Psoas muscle (tissue), 8 donors: ENCODE results near the gene CDC42BPG. TPM values are rescaled to one million over a fixed set of nuclear protein-coding genes. Genes with fewer than 3 reads are reported as not detected.

Experiments used
- ATAC-seq, 4 donors: fragments of 200-7000 bp; cut with Tn5 transposase; one replicate each; pipeline ENCODE4 v1.9.1; 2020; ENCODE audit warnings: moderate library complexity in 3 of 4, mild to moderate bottlenecking in 2 of 4
- DNase-seq, 2 donors: peaks; one replicate each; pipeline ENCODE4 v3.0.0-alpha.2; 2020
- H3K27ac ChIP-seq: fragments of 200-600 bp; one replicate; pipeline ENCODE4 v1.8.0; 2022
- H3K27me3 ChIP-seq, 3 donors: fragments of 200-600 bp in 1 of 3; one replicate each; pipeline versions ENCODE4 v1.6.1 to v1.8.0; 2013 to 2022; ENCODE audit warnings: low read length in 2 of 3, mild to moderate bottlenecking in 2 of 3, moderate library complexity in 1 of 3; ENCODE audit not compliant: insufficient read depth in 3 of 3
- H3K36me3 ChIP-seq, 2 donors: fragments of 200-600 bp in 1 of 2; one replicate each; pipeline versions ENCODE4 v1.6.1 to v1.8.0; 2013 to 2022; ENCODE audit warnings: low read depth in 1 of 2, mild to moderate bottlenecking in 1 of 2, moderate library complexity in 1 of 2; ENCODE audit not compliant: insufficient read depth in 1 of 2
- H3K4me1 ChIP-seq: fragments of 200-600 bp; one replicate; pipeline ENCODE4 v1.8.0; 2022
- H3K4me3 ChIP-seq: fragments of 200-600 bp; one replicate; pipeline ENCODE4 v1.8.0; 2022; ENCODE audit warnings: mild to moderate bottlenecking
- H3K9me3 ChIP-seq: fragments of 200-600 bp; one replicate; pipeline ENCODE4 v1.8.0; 2022
- CTCF ChIP-seq: fragments of 200-600 bp; IDR thresholded peaks from one replicate; pipeline ENCODE4 v1.8.0; 2022; ENCODE audit warnings: antibody characterized with exemption
- WGBS, 3 donors: extraction: QIAGEN DNeasy Blood & Tissue Kit; methylation state at CpG; one replicate each; pipeline versions ENCODE4 v1.1.6 to v1.1.7; 2013; 5-methylcytosine and 5-hydroxymethylcytosine counted together
- intact Hi-C, 2 donors: fragments of 100-400 bp; cut with DNase I; formaldehyde crosslinking; loops; one replicate each; pipeline versions ENCODE4 v1.11.0 to v1.14.2; 2022
- polyA plus RNA-seq, 3 donors: library from polyadenylated mRNA; stranded (reverse); fragments of 200-250 nt; gene quantifications; one replicate each; pipeline ENCODE4 v1.2.3, GENCODE V29; 2013
- total RNA-seq, 4 donors: library from RNA; stranded (reverse); fragmentation: NEBNext Ultra II Directional in 2 of 4; extraction: Animal tissue kit (Norgen Biotek cat#: 25700) in 2 of 4; gene quantifications; one replicate each; pipeline versions ENCODE4 v1.2.1 to v1.2.4, GENCODE V29; 2021 to 2023
- donor health status: healthy with polysubstance abuse.
- donor health status: DM: no; HTN: no; CAD: no; lungs with moderate emphysema.
- donor health status: Bipolar disorder and iron deficiency.
- donor health status: healthy.
- donor health status: DM: yes; HTN: yes; CAD: no.
- donor health status: DM: no; HTN: no; CAD: no.
- donor health status: DM: no; HTN: no; CAD: no.
- donor health status: DM: yes; HTN: yes; CAD: no.

The CDC42BPG gene
- total and polyA plus RNA-seq, 7 donors = 0.04 to 2.2 (median 0.06) TPM; not detected in 1

DNA sequence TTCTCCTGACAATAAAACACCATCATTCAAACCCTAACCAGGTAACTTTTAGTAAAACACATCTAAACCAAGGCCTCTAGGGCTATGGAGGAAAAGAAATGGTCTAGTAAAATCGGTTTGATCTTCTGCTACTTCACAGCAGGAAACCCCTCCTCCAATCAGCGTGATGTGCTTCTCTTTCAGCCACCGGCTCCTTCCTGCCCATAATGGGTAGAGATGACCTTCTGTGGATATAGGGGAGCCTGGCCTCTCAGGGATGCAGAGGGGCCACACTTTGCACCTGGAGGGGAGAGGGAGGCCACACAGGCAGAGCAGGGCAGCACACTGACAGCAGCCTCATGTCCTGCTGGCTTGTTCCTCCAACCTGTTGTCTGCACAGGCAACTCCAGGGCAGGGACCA, 27.0 kb upstream of the CDC42BPG start:
- H3K27ac ChIP-seq = peak overlapping the region; percentile 98
- no peak for TF ChIP-seq CTCF
- intact Hi-C loops = no loop called here
- peak overlapping the region; percentile 43 for H3K4me3 ChIP-seq
- H3K4me1 ChIP-seq = peaks cover 85% of the 10 kb centered on the region
- H3K36me3 ChIP-seq = peaks cover 0 to 27% of the 10 kb centered on the region in 2 donors
- no peaks in the 10 kb centered on the region for H3K27me3 ChIP-seq
- DNase-seq (no peak), ATAC-seq (no peak)
- WGBS, 3 donors = 47 to 52% (median 49%) methylated on average over 3 of the region's 3 CpGs
- H3K9me3 ChIP-seq = no peaks in the 10 kb centered on the region

DNA sequence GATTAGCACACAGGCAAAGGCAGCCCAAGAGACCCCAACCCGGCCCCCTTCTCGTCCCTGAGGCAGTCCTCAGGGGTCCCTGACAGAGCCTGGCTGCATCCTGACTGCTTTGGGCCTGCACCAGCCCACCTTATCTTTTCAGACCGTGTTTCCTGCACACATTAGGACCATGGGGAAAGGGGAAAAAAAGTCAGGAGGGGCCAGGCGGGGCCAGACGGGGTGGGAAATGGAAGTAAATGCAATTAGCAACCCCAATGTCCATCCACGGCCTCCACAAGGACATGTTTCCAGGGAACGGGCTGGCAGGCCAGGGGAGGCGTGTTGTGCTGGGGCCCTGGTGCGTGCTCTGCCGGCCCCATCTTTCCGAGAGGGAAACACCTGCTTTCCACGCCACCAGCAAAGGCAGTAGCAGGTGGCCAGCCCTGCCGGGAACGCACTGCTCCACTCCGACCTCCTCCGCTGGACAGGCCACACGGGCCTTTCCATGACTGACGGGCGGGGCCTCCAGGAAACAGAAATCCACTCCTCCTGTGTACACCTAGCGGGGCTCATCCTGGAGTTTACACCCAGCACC, 26.5 kb upstream of the CDC42BPG start:
- H3K27me3 ChIP-seq = no peaks in the 10 kb centered on the region
- peaks cover 0 to 27% of the 10 kb centered on the region in 2 donors for H3K36me3 ChIP-seq
- peak overlapping the region; percentile 43 for H3K4me3 ChIP-seq
- peaks cover 83% of the 10 kb centered on the region for H3K4me1 ChIP-seq
- no peak for ATAC-seq
- DNase-seq = no peak
- no peak for TF ChIP-seq CTCF
- WGBS, 3 donors = 24 to 42% (median 29%) methylated on average over 19 to 20 of the region's 20 CpGs
- intact Hi-C loops = no loop called here
- H3K9me3 ChIP-seq = no peaks in the 10 kb centered on the region
- H3K27ac ChIP-seq = peak overlapping the region; percentile 98

GRCh38 chr11:64870176-64870892, 25.9 kb upstream of the CDC42BPG start:
- Histone ChIP-seq H3K27me3 (no peaks in the 10 kb centered on the region), H3K4me1 (peaks cover 83% of the 10 kb centered on the region), H3K36me3 (peaks cover 0 to 27% of the 10 kb centered on the region in 2 donors), H3K27ac (peak overlapping the region; percentile 98), H3K9me3 (no peaks in the 10 kb centered on the region), H3K4me3 (peak overlapping the region; percentile 43)
- no peak for TF ChIP-seq CTCF
- WGBS, 3 donors = 13 to 40% (median 17%) methylated on average over 17 to 19 of the region's 19 CpGs
- intact Hi-C loops = no loop called here
- DNase-seq (peak; percentile 83 to 85), ATAC-seq (peak; percentile 58 to 75 (median 68))

- H3K4me1 ChIP-seq = peaks cover 83% of the 10 kb centered on the region
- intact Hi-C loops = no loop called here
- ATAC-seq = peak; percentile 5 to 29 (median 10)
- no peaks in the 10 kb centered on the region for H3K27me3 ChIP-seq
- peak; percentile 33 for TF ChIP-seq CTCF
- WGBS, 3 donors = 44 to 53% (median 46%) methylated on average over 9 of the region's 9 CpGs
- H3K4me3 ChIP-seq = peak overlapping the region; percentile 43
- peak overlapping the region; percentile 98 for H3K27ac ChIP-seq
- H3K36me3 ChIP-seq = peaks cover 0 to 27% of the 10 kb centered on the region in 2 donors
- H3K9me3 ChIP-seq = no peaks in the 10 kb centered on the region
- no peak for DNase-seq
These were observed 25.2 kb upstream of the CDC42BPG start for GRCh38 chr11:64869571-64870175.
